ENCODE measurements around the gene DPRX.

DNA sequence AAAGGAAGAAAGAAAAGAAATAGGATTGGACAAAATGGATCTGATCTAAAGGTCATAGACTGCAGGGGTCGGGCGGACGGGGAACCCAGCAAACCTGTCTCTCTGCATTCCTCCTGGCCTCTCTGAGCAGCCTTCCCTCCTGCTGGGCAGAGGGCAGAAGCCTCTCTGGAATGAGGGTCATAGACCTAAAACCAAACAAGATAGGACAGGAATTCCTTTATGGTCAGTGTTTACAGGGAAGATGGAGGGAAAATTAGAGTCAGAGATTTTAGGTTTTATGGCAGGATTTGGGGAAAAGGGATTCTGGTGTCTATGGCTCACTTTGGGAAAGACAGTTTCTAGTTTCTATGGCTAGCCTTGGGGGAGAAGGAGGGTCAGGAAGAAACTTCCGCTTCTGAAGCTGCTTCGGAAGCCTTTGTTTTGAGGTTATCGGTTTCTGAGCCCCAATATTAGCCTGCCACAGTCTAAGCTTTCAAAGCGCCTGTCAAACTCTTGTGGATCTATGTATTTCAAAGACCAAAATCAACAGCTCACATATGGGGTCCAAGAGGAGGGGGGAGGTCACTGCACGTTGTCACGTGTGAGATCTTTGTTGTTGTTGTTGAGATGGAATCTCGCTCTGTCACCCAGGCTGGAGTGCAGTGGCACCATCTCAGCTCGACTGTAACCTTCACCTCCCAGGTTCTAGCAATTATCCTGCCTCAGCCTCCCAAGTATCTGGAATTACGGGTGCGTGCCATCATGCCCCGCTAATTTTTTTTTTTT is 18.9 kb upstream of the DPRX start:
- TF ChIP-seq CTCF (IDR thresholded peaks at IDR 0.05) (no peak), POLR2A (IDR thresholded peaks at IDR 0.05) (no peak)
